Kidney (tissue), 14 donors: ENCODE results near the gene ZNF783. TPM values are rescaled to one million over a fixed set of nuclear protein-coding genes. Genes with fewer than 3 reads are reported as not detected.

Experiments
- DNase-seq, 5 donors: peaks; one replicate each; pipeline ENCODE4 v3.0.0-alpha.2; 2013 to 2020
- FAIRE-seq: peaks from 2 replicates; lab custom pipeline; 2012; peaks lifted over from hg19 to GRCh38; lab: Jason Lieb, UNC
- H3K27ac ChIP-seq, 2 donors: one replicate each; pipeline ENCODE4 v1.7.0; 2013; ENCODE audit warnings: low read depth in 2 of 2, low read length in 2 of 2, inconsistent platforms in 1 of 2
- H3K27me3 ChIP-seq: one replicate; pipeline ENCODE4 v1.7.1; 2013; ENCODE audit warnings: low read length, inconsistent platforms; ENCODE audit not compliant: control insufficient read depth, insufficient read depth
- H3K36me3 ChIP-seq, 3 donors: one replicate each; pipeline versions ENCODE4 v1.7.0 to v1.7.1; 2013; ENCODE audit warnings: low read length in 3 of 3, control low read depth in 1 of 3, inconsistent platforms in 1 of 3; ENCODE audit not compliant: insufficient read depth in 3 of 3, control insufficient read depth in 2 of 3
- H3K4me1 ChIP-seq, 3 donors: one replicate each; pipeline versions ENCODE4 v1.7.0 to v1.7.1; 2013; ENCODE audit warnings: low read length in 3 of 3, inconsistent platforms in 1 of 3, low read depth in 1 of 3; ENCODE audit not compliant: control insufficient read depth in 2 of 3, insufficient read depth in 2 of 3
- H3K4me3 ChIP-seq, 3 donors: one replicate each; pipeline versions ENCODE4 v1.7.0 to v1.8.1; 2013; ENCODE audit warnings: low read length in 3 of 3, control low read depth in 1 of 3, inconsistent platforms in 1 of 3
- H3K9ac ChIP-seq, 3 donors: one replicate each; pipeline versions ENCODE4 v1.7.0 to v1.7.1; 2013; ENCODE audit warnings: low read length in 3 of 3, control low read depth in 1 of 3, inconsistent platforms in 1 of 3
- H3K9me3 ChIP-seq, 3 donors: one replicate each; pipeline versions ENCODE4 v1.7.0 to v1.7.1; 2013; ENCODE audit warnings: low read length in 3 of 3, control low read depth in 1 of 3, inconsistent platforms in 1 of 3; ENCODE audit not compliant: control insufficient read depth in 2 of 3, insufficient read depth in 1 of 3
- intact Hi-C: fragments of 100-400 bp; cut with DNase I; formaldehyde crosslinking; loops from one replicate; pipeline ENCODE4 v1.11.1; 2022
- polyA plus RNA-seq: library from polyadenylated mRNA; stranded (reverse); fragments of 350-450 nt; fragmentation: Illumina TruSeq; extraction: RNeasy Lipid Tissue Mini Kit (QIAGEN cat#74804); gene quantifications from one replicate; pipeline ENCODE4 v1.2.3, GENCODE V29; 2014; ENCODE audit warnings: low read depth, low replicate concordance; ENCODE audit not compliant: insufficient read depth
- total RNA-seq: library from RNA; stranded (reverse); fragmentation: NEBNext Ultra II Directional; extraction: Animal tissue kit (Norgen Biotek cat#: 25700); gene quantifications from one replicate; pipeline ENCODE4 v1.2.1, GENCODE V29; 2021
- TF ChIP-seq, protein P1 (sequence below): IDR thresholded peaks from 3 replicates; pipeline ENCODE4 v1.5.1; 2012; ENCODE audit warnings: mild to moderate bottlenecking, moderate library complexity, borderline replicate concordance; ENCODE audit not compliant: insufficient read depth; ENCODE audit errors: extremely low read depth
- donor health status: control.
- donor health status: control.
- donor health status: control.
- donor health status: control.
- donor health status: control.
- donor health status: DM: yes; HTN: yes; CAD: no.
- donor health status: Normal renal cell carcinoma (clear cell type).

ZNF783 gene
- total and polyA plus RNA-seq, 2 donors from 2014 or later, result 3.6 to 21.8 TPM

DNA sequence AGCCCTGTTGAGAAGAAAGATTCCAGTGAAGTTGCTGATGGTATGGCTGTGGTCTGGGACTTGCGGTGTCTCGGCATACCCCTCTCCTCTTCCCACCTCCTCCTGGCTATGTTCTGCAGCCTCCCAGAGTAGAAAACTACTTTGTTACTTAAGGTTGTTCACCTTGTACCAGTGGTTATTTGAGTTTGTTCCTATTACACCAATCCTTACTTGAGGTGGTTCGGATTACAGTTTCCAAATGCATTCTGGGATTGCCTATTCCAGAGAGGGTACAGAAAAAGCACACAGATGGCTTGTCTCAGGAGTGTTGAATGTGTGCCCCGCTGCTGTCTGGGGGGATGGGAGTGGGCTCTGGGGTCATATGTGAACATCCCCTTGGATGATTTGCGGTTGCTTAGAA lies 6.8 kb upstream of the ZNF783 start:
- Histone ChIP-seq H3K27me3 (no peaks in the 10 kb centered on the region), H3K4me3 (no peak overlapping the region), H3K9ac (no peak overlapping the region), H3K9me3 (no peaks in the 10 kb centered on the region), H3K4me1 (no peaks in the 10 kb centered on the region), H3K27ac (no peak overlapping the region), H3K36me3 (peaks cover 7 to 49% (median 29%) of the 10 kb centered on the region in 3 donors)
- FAIRE-seq (no peak), DNase-seq (no peak)
- TF ChIP-seq, protein P1, sequence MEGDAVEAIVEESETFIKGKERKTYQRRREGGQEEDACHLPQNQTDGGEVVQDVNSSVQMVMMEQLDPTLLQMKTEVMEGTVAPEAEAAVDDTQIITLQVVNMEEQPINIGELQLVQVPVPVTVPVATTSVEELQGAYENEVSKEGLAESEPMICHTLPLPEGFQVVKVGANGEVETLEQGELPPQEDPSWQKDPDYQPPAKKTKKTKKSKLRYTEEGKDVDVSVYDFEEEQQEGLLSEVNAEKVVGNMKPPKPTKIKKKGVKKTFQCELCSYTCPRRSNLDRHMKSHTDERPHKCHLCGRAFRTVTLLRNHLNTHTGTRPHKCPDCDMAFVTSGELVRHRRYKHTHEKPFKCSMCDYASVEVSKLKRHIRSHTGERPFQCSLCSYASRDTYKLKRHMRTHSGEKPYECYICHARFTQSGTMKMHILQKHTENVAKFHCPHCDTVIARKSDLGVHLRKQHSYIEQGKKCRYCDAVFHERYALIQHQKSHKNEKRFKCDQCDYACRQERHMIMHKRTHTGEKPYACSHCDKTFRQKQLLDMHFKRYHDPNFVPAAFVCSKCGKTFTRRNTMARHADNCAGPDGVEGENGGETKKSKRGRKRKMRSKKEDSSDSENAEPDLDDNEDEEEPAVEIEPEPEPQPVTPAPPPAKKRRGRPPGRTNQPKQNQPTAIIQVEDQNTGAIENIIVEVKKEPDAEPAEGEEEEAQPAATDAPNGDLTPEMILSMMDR, result no peak
- intact Hi-C loops, result no loop called here

GRCh38 chr7:149256568-149256967 lies 5.4 kb upstream of the ZNF783 start:
- H3K4me1 ChIP-seq, result no peaks in the 10 kb centered on the region
- TF ChIP-seq, protein P1, result no peak
- no peak overlapping the region for H3K4me3 ChIP-seq
- no peaks in the 10 kb centered on the region for H3K27me3 ChIP-seq
- peaks cover 7 to 43% (median 25%) of the 10 kb centered on the region in 3 donors for H3K36me3 ChIP-seq
- no peak for FAIRE-seq
- no peaks in the 10 kb centered on the region for H3K9me3 ChIP-seq
- no peak overlapping the region for H3K27ac ChIP-seq
- H3K9ac ChIP-seq, result no peak overlapping the region
- intact Hi-C loops, result no loop called here
- DNase-seq, result no peak

DNA sequence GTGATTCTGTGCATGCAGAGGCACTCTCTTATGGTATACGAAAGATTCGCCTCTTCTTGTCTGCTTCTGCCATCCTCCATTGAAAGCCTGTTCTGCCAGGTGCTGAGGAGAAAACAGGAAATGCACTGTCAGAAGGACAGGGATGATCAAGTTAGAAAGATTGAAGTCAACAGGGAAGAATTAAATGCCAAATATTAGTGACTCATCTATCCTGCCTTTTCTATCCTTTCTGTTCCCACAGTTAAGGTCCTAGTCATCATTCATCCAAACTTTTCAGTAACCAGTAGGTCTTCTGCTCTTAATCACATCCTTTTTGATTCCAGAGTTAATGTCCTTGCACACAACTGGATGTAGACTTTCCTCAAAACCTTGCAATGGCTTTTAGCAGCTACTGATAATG lies 4.8 kb upstream of the ZNF783 start:
- TF ChIP-seq, protein P1, result no peak
- no peak overlapping the region for H3K9ac ChIP-seq
- no peak overlapping the region for H3K4me3 ChIP-seq
- H3K36me3 ChIP-seq, result peaks cover 3 to 37% (median 23%) of the 10 kb centered on the region in 3 donors
- no peak for DNase-seq
- intact Hi-C loops, result no loop called here
- H3K27me3 ChIP-seq, result no peaks in the 10 kb centered on the region
- no peaks in the 10 kb centered on the region for H3K4me1 ChIP-seq
- no peaks in the 10 kb centered on the region for H3K9me3 ChIP-seq
- FAIRE-seq, result no peak
- H3K27ac ChIP-seq, result no peak overlapping the region

- peak in 3 of 5 donors; percentile 12 to 52 (median 38) for DNase-seq
- Histone ChIP-seq H3K9me3 (no peaks in the 10 kb centered on the region), H3K36me3 (peaks cover 0 to 3% (median 1%) of the 10 kb centered on the region in 3 donors), H3K4me3 (peak overlapping the region; percentile 50 to 66 (median 62)), H3K27me3 (no peaks in the 10 kb centered on the region), H3K27ac (peak overlapping the region; percentile 78 to 82), H3K4me1 (peaks cover 0 to 2% (median 0%) of the 10 kb centered on the region in 3 donors), H3K9ac (peak overlapping the region; percentile 22 to 78 (median 54))
- FAIRE-seq, result no peak
- intact Hi-C loops, result no loop called here
- TF ChIP-seq, protein P1, result no peak
Measured at GRCh38 chr7:149261316-149261828, 624 bp upstream of the ZNF783 start.
